C1 segment of cervical spinal cord (tissue), 14 donors: ENCODE results near the gene SLC38A3.
"Not testable (repeated sequence)": the region's sequence is repeated elsewhere in the genome, so short reads cannot be mapped to it uniquely, and the experiment has no call there.

ENCODE experiments used
- DNase-seq, 14 donors: peaks; one replicate each; lab custom pipeline; 2025; lab: John Stamatoyannopoulos, UW

Gene SLC38A3

GRCh38 chr3:50249457-50249856 is 44.4 kb downstream of the SLC38A3 start:
- DNase-seq, result no peak

DNA sequence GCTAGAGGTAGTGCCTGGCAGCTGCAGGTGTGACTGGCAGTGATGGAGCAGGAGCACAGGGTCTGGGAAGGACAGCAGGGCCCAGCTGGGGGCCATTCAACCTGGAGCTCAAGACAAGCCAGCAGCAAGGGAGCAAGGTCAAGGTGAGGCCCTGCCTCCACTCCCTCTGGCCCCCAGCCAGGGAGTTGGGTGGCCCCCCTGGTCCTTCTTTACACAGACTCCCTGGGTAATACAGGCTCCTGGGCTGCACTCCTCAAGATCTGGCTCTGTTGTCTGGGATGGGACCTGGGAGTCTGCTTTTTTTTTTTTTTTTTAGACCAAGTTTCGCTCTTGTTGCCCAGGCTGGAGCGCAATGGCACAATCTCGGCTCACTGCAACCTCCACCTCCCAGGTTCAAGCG is 45.4 kb downstream of the SLC38A3 start:
- no peak for DNase-seq

GRCh38 chr3:50251220-50251619 is 46.1 kb downstream of the SLC38A3 start:
- no peak for DNase-seq

DNA sequence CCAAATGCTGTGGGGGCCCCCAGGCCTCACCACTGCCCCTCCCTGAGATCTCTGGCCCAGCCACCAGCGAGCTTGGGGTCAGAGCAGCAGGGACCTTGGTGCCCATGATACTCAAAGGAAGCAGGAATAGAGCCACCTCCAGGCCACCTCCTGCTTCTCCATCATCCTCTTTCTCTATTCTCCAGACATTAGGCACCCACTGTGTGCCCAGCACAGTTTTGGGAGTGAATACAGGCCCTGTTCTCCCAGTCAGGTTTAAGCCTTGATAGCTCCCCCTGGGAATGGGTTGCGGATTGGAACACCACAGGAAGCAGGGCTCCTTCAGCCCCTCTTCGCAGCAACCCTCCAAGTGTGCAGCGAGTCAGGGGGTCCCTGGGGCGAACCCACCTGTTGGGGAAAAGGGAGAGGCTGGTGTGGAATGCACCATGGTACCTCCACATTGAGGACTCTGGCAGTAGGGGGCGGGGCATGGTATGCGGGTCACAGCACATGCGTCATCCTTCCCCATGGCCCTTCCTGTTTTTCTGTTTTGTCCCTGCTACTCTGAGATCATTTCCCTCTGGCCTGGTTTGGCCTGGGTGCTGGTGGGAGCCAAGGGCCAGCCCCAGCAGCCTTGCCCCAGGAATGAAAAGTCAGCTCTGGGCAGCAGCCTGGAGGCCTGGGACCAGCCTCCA is 49.6 kb downstream of the SLC38A3 start:
- DNase-seq, result peak in 3 of 14 donors; percentile 15 to 29 (median 26)

GRCh38 chr3:50255251-50255615 is 50.2 kb downstream of the SLC38A3 start:
- DNase-seq, result no peak

DNA sequence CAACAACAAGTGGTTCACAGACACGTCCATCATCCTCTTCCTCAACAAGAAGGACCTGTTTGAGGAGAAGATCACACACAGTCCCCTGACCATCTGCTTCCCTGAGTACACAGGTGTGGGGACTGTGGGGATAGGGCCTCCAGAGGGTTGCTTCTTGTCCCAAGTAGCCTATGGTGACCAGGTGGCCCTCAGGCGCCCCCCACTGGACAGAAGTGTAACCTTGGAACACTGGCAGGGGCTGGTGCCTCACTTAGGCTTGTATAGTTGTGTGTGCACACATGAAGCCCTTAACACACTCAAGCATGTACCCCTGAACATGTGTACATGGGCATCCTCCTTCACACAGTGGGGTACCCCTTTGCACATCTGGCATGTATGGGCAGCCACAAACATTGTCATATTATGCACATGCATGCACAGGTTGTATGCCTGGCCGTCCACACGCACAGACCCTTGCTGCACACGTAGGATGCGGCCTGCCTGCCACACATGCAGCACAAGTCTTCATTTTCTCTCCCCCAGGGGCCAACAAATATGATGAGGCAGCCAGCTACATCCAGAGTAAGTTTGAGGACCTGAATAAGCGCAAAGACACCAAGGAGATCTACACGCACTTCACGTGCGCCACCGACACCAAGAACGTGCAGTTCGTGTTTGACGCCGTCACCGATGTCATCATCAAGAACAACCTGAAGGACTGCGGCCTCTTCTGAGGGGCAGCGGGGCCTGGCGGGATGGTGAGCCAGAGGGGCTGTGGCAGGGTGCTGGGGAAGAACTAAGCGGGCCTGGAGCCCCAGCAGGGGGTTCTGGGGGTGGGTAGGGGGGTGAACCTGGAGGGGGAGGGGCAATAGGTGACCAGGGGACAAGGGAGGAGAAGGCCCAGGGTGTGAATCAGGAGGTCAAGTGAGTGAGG is 52.2 kb downstream of the SLC38A3 start:
- peak in 4 of 14 donors; percentile 20 to 40 (median 29) for DNase-seq

DNA sequence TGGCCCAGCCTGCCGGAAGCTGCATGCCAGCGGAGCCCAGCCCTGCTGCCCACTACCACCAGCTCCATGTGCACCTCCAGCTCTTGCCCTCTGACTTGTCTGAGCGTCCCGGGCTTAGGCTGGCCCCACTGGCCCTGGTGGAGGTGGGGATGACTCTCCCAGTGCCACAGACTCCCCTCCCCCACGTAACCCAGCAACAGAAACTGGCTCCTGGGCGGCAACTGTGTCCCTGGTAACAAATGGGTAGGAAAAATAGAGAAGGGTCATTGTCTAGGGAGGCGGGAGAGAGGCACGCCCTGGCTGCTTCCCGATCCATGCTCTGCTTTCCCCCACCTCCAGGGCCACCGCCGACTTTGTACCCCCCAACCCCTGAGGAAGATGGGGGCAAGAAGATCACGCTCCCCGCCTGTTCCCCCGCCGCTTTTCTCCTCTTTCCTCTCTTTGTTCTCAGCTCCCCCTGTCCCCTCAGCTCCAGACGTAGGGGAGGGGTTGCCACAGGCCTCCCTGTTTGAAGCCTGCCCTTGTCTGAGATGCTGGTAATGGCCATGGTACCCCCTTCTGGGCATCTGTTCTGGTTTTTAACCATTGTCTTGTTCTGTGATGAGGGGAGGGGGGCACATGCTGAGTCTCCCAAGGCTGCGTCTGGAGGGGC is 53.1 kb downstream of the SLC38A3 start:
- DNase-seq, result peak in 3 of 14 donors; percentile 25 to 62 (median 30)

DNA sequence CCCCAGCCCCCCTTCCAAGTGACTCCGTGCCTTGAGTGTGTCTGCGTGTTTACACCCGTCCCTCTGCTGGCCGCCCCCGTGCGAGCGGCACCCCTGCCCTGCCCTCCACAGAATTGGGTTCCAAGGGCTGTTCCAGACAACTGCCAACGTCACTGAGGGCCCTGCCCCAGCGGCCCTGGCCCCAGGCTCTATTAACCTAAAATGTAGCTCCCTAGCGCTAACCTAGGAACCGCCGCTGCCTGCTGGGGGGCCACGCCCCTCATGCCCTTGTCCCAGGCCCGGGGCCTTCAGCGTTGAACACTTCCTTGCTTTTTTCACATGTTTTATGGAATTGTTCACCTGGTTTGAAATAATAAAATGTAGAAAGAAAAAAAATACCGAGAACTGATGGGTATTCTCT is 53.9 kb downstream of the SLC38A3 start:
- peak in 2 of 14 donors; percentile 20 to 37 for DNase-seq

DNA sequence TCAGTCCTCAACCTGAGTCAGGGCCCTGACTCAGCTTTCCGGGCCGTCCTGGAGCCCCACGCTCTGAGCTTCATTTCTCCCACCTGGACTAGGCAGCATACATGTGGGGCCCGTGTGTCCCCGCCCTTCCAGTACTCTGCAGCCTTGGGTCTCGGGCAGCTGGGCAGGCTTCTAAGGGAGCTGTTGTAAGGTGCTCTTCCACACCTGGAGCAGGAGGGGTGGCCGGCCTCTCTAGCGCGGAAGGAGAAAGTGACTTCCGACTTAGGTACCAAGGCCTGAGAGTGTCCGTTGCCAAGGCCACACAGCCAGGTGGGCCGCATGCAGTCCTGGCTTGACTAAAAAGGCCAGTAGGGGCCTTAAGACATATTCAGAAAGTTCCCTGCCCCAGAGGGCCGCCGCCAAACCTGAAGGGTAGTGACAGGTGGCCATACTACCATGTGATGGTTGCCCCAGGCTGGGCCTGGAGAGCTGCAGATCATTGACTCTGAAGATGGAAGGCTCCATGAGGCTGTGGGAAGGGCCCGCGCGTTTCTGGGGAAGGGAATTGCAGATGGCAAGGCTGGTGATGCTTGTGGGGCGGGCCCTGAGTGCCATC is 54.5 kb downstream of the SLC38A3 start:
- DNase-seq, result no peak

DNA sequence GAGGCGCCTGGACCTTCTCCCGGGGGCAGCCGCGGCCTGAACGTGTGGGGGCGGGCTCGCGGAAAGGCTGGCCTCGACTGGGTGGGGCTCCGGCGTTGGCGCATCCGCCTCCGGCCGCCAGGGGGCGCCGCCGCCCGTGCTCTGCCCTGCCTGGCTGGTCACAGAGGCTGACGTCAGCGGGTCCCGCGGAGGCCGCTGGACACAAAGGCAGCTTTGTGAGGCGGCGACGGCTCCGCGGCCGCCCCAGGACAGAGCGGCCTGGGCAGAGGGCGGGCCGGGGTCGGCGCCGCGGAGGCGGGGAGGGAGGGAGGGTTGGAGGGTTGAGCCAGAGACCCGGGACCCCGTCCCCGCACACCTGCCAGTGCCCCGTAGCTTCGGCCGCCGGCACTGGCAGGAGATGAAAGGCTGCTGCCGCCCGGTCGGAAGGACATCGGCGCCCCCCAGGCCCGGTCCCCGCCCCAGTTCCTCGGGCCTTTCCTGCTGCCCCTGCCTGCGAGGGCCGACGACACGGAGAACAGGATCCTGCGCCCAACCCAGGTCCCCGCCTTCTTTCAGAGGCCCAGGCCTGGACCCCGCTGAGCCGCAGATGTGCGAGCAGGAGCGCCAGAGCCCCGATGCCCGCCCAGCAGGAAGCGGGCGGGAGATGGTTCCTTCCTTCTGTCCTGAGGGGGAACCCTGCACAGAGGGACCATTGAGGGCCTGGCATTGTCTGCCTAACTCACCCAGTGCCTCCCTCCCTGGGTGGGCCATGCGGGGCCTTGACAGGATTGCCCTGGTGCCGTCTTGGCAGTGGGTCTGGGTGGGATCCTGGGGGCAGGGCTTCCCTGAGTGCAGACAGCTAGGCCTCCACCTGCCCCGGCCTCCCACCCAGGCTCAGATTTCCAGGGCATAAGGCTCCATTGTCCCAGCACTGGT is 55.2 kb downstream of the SLC38A3 start:
- peak; percentile 27 to 98 (median 93) for DNase-seq

- peak in 2 of 14 donors; percentile 66 to 71 for DNase-seq
Measured at GRCh38 chr3:50260942-50261441, 55.9 kb downstream of the SLC38A3 start.

DNA sequence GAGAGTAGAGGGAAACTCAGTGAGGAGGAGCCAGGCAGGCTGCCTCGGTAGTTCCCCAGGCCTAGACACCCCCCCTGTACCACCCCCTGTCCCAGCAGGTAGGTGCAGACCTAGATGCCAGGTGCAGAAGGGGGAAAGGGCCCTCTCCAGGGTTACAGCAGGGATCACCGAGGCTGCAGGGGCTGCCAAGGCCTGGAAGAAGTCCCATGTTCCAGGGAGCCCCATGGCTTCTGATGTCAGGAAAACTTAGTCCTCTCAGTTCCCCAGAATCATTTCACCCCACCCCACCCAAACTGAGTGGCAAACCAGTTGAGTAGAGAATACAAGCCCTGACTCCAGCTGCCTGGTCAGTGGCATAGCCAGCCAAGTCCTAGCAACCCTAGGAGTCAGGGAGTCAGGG is 56.4 kb downstream of the SLC38A3 start:
- peak in 2 of 14 donors; percentile 45 to 61 for DNase-seq

DNA sequence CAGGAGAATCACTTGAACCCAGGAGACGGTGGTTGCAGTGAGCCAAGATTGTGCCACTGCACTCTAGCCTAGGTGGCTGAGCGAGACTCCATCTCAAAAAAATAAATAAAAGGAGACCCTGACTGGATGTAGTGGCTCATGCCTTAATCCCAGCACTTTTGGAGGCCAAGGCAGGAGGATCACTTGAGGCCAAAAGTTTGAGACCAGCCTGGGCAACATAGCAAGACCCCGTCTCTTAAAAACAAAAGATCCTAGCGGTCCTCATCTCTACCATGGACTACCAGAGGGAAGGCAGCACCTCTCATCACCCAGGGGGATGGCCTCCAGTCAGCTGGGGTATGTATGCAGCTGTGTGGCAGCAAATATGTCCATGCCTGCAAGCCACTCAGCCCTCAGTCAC is 57.1 kb downstream of the SLC38A3 start:
- DNase-seq, result not testable (repeated sequence)

- DNase-seq, result no peak
Measured at GRCh38 chr3:50262778-50263177, 57.7 kb downstream of the SLC38A3 start.

GRCh38 chr3:50263478-50264382 is 58.7 kb downstream of the SLC38A3 start:
- peak in 1 of 14 donors; percentile 51 for DNase-seq

DNA sequence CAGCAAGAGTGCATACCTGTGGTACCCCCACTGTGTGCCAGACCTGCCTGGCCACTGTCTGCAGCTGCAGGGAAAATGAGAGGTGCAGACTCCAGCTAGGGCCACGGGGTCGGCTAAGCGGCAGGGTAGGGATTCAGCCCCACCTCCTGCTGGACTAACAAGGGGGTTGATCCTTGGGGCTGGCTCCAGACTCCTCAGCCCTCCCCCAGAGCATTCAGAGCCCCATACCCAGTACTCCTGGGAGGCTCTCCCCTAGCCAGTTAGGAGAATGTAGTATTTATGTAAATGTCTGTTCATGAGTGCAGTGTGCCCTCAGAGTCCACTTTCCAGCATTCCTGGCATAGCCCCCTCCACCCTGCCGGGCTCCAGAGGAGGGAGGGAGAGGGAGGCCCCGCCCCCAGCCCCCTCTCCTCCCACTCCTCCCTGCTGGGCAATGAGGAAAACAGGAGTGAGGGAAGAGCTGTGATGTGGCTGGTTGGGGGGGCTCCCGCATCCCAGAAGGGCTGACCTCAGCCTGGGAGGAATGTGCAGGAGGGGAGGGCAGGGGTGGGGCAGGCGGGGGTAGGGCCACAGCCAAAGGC is 59.4 kb downstream of the SLC38A3 start:
- peak in 12 of 14 donors; percentile 16 to 93 (median 73) for DNase-seq

DNA sequence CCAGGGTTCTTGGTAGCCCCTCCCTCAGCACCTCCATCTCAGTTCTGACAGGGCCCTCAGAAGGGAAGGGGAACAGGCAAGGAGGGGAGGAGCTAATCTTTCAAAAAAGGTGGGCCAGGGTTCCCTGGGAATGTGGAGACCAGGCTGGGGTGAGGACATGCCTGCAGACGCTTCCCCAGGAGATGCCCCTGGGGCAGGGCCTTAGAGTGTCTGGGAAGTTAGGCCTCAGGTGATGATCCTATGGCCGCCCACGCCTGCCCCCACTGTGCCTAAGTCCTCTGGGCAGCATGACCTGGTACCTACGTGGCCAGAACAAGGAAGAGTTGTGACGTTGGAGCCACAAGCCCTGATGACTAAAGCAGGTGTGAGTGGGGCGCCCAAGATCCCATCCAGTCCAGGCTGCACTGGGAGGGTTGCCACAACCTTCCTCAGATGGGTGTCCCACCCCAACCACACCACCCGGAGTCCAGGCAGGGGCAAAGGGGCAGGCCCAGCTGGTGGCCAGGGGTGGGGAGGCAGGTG is 60.0 kb downstream of the SLC38A3 start:
- peak in 1 of 14 donors; percentile 65 for DNase-seq

DNA sequence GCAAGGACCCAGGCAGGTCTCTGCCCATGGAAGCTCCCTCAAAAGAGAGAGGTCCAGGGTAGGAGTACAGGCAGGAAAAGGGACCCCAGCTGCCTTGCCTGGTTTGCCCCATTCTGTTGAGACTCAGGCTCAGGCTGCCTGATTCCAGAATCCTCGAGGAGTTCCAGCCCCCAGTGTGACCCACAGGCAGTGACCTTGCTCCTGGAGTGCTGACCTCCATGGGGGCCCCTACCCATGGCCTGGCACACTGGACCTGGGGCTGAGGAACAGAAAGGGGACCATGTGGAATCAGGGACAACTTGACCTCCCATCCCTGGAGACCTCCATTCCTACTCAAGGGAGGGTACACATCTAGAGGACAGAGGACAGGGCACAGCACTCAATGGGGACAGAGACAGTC is 60.5 kb downstream of the SLC38A3 start:
- DNase-seq, result peak in 1 of 14 donors; percentile 52

GRCh38 chr3:50266017-50266416 is 60.9 kb downstream of the SLC38A3 start:
- DNase-seq, result peak in 1 of 14 donors; percentile 38
